Stimulated activated CD4-positive, alpha-beta T cell treated with anti-CD3 and anti-CD28 coated beads, Interleukin-15, amount 100 ng/mL, for 48 hours (primary cell): ENCODE data around the gene CFAP100.
A peak's percentile ranks its signal among the peaks of the same experiment; 100 is the strongest.

ENCODE experiments used
- DNase-seq, 2 donors: peaks; one replicate each; pipeline ENCODE4 v3.0.0-alpha.2; 2020; ENCODE audit warnings: low read depth in 2 of 2

The CFAP100 gene

GRCh38 chr3:126356373-126357264, 38.1 kb upstream of the CFAP100 start:
- DNase-seq: no peak

GRCh38 chr3:126357295-126358037, 37.2 kb upstream of the CFAP100 start, which contains the start of gene KLF15:
Gene KLF15, minus strand, starts transcription at chr3:126357408. Its CDS starts 4,486 bp downstream, at chr3:126352922.
- peak; percentile 52 to 77 for DNase-seq

- DNase-seq: no peak
Observed at GRCh38 chr3:126358038-126358815, 36.5 kb upstream of the CFAP100 start.

GRCh38 chr3:126358816-126359181, 35.9 kb upstream of the CFAP100 start:
- DNase-seq: no peak

GRCh38 chr3:126360046-126360713, 34.5 kb upstream of the CFAP100 start:
- DNase-seq: no peak

GRCh38 chr3:126360714-126361060, 34.0 kb upstream of the CFAP100 start:
- DNase-seq: no peak

- no peak for DNase-seq
Observed at GRCh38 chr3:126361211-126361610, 33.5 kb upstream of the CFAP100 start.

GRCh38 chr3:126364130-126364695, 30.5 kb upstream of the CFAP100 start:
- no peak for DNase-seq

GRCh38 chr3:126364731-126365301, 29.9 kb upstream of the CFAP100 start:
- DNase-seq: no peak

GRCh38 chr3:126365351-126366277, 29.1 kb upstream of the CFAP100 start:
- no peak for DNase-seq

GRCh38 chr3:126367316-126367805, 27.3 kb upstream of the CFAP100 start:
- DNase-seq: no peak

GRCh38 chr3:126369490-126369889, 25.2 kb upstream of the CFAP100 start:
- DNase-seq: no peak

- DNase-seq: no peak
Observed at GRCh38 chr3:126370055-126370454, 24.7 kb upstream of the CFAP100 start.

- no peak for DNase-seq
Observed at GRCh38 chr3:126370606-126371005, 24.1 kb upstream of the CFAP100 start.

GRCh38 chr3:126371096-126371705, 23.5 kb upstream of the CFAP100 start:
- DNase-seq: no peak

- no peak for DNase-seq
Observed at GRCh38 chr3:126372413-126373145, 22.1 kb upstream of the CFAP100 start.

- DNase-seq: no peak
Observed at GRCh38 chr3:126373146-126373613, 21.5 kb upstream of the CFAP100 start.
